Measurements from ENCODE around the gene CLTCL1. TPM values are rescaled to one million over a fixed set of nuclear protein-coding genes. Genes with fewer than 3 reads are reported as not detected.

CLTCL1 gene
- total and polyA plus RNA-seq, 3 donors from 2014 or later: 46.6 to 107 (median 54.4) TPM

GRCh38 chr22:19137384-19138216 is 153.9 kb downstream of the CLTCL1 start:
- WGBS, 2 donors: 93 to 94% methylated on average over 5 to 11 of the region's 11 CpGs

GRCh38 chr22:19136915-19137314 is 154.6 kb downstream of the CLTCL1 start:
- no peaks in the 10 kb centered on the region for H3K9me3 ChIP-seq
- H3K4me3 ChIP-seq: no peak overlapping the region
- DNase-seq: no peak
- intact Hi-C loops (cut with DNase I; ENCODE audit: low total_unique reads): loop anchor here (10.0 kb wide), 1 partner anchor 498 kb away; no protein-coding TSS in a partner anchor
- WGBS, 2 donors: 91 to 95% methylated on average over 4 to 10 of the region's 10 CpGs
- no peaks in the 10 kb centered on the region for H3K27me3 ChIP-seq
- H3K4me1 ChIP-seq: no peaks in the 10 kb centered on the region
- TF ChIP-seq CTCF (IDR thresholded peaks at IDR 0.05) (no peak), POLR2A (IDR thresholded peaks at IDR 0.05) (no peak)
- H3K36me3 ChIP-seq (ENCODE audit: low read depth, missing control alignments): no peaks in the 10 kb centered on the region
- H3K27ac ChIP-seq: no peak overlapping the region

More at GRCh38 chr22:19137384-19138216, 153.9 kb downstream of the CLTCL1 start:
- no peaks in the 10 kb centered on the region for H3K27me3 ChIP-seq
- H3K4me1 ChIP-seq: no peaks in the 10 kb centered on the region
- H3K4me3 ChIP-seq: no peak overlapping the region
- intact Hi-C loops (cut with DNase I; ENCODE audit: low total_unique reads): loop anchor here (10.0 kb wide), 1 partner anchor 497 kb away; no protein-coding TSS in a partner anchor
- TF ChIP-seq POLR2A (IDR thresholded peaks at IDR 0.05): no peak
- TF ChIP-seq CTCF (IDR thresholded peaks at IDR 0.05): no peak
- H3K36me3 ChIP-seq (ENCODE audit: low read depth, missing control alignments): no peaks in the 10 kb centered on the region
- no peak for DNase-seq
- H3K27ac ChIP-seq: no peak overlapping the region
- no peaks in the 10 kb centered on the region for H3K9me3 ChIP-seq

GRCh38 chr22:19134874-19135273 is 156.6 kb downstream of the CLTCL1 start:
- intact Hi-C loops (cut with DNase I; ENCODE audit: low total_unique reads): loop anchor here (10.0 kb wide), 1 partner anchor 500 kb away; no protein-coding TSS in a partner anchor
- no peak overlapping the region for H3K27ac ChIP-seq
- H3K4me1 ChIP-seq: peaks cover 3% of the 10 kb centered on the region
- no peaks in the 10 kb centered on the region for H3K27me3 ChIP-seq
- TF ChIP-seq POLR2A (IDR thresholded peaks at IDR 0.05): no peak
- no peak for TF ChIP-seq CTCF (IDR thresholded peaks at IDR 0.05)
- whole genome bisulfite sequencing, 2 donors: 91 to 99% methylated on average over 17 to 18 of the region's 18 CpGs
- no peaks in the 10 kb centered on the region for H3K9me3 ChIP-seq
- no peak overlapping the region for H3K4me3 ChIP-seq
- H3K36me3 ChIP-seq (ENCODE audit: low read depth, missing control alignments): no peaks in the 10 kb centered on the region
- no peak for DNase-seq

- Histone ChIP-seq H3K4me3 (no peak overlapping the region), H3K4me1 (peaks cover 5% of the 10 kb centered on the region), H3K27ac (no peak overlapping the region), H3K9me3 (no peaks in the 10 kb centered on the region), H3K36me3 (ENCODE audit: low read depth, missing control alignments) (no peaks in the 10 kb centered on the region), H3K27me3 (no peaks in the 10 kb centered on the region)
- no peak for DNase-seq
- TF ChIP-seq CTCF (IDR thresholded peaks at IDR 0.05) (no peak), POLR2A (IDR thresholded peaks at IDR 0.05) (no peak)
- intact Hi-C loops (cut with DNase I; ENCODE audit: low total_unique reads): loop anchor here (10.0 kb wide), 1 partner anchor 500 kb away; no protein-coding TSS in a partner anchor
- WGBS, 2 donors: 92 to 94% methylated on average over 18 to 21 of the region's 21 CpGs
These were observed 157.2 kb downstream of the CLTCL1 start for GRCh38 chr22:19134176-19134831.

All from testis (tissue), 3 donors.